Measurements from ENCODE around the gene MMP2. TPM values are rescaled to one million over a fixed set of nuclear protein-coding genes. Genes with fewer than 3 reads are reported as not detected.

Gene MMP2
- total and polyA plus RNA-seq, 2 of the 13 experiments (the other 11 are each of a cell fraction or from before 2014, with no cell fraction given) = 0.31 to 1.3 TPM

DNA sequence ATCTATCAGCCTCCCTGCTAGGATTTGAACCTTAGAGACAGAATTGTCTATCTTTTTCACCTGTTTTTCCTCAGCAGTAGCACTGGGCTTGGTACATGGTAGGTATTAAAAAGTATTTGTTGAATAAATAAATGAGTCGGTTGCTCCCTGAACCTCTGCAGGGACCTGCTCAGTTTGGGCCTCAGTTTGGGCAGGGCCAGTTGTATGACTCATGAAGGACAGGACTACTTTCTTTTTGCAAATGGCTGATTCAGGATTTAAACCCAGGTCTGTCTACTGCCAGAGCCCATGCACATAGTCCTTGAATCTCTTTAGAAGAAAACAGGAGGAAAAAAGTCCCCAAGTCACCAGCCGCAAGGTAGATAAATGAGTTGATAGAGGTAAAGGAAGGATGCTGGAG is 3.1 kb downstream of the MMP2 start:
- no peak overlapping the region for H3K27ac ChIP-seq (ENCODE audit: extremely low read length, insufficient read depth, low read length)
- no peaks in the 10 kb centered on the region for H3K79me2 ChIP-seq (ENCODE audit: insufficient read depth, low read length)
- no peak for ATAC-seq
- no peak overlapping the region for H3K4me2 ChIP-seq (ENCODE audit: low read depth, low read length)
- POLR2A ChIA-PET = no interaction called here
- TF ChIP-seq, protein P1, sequence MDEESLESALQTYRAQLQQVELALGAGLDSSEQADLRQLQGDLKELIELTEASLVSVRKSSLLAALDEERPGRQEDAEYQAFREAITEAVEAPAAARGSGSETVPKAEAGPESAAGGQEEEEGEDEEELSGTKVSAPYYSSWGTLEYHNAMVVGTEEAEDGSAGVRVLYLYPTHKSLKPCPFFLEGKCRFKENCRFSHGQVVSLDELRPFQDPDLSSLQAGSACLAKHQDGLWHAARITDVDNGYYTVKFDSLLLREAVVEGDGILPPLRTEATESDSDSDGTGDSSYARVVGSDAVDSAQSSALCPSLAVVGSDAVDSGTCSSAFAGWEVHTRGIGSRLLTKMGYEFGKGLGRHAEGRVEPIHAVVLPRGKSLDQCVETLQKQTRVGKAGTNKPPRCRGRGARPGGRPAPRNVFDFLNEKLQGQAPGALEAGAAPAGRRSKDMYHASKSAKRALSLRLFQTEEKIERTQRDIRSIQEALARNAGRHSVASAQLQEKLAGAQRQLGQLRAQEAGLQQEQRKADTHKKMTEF (CRISPR knock-in tag; IDR thresholded peaks at IDR 0.05) = no peak
- TF ChIP-seq, protein P2, sequence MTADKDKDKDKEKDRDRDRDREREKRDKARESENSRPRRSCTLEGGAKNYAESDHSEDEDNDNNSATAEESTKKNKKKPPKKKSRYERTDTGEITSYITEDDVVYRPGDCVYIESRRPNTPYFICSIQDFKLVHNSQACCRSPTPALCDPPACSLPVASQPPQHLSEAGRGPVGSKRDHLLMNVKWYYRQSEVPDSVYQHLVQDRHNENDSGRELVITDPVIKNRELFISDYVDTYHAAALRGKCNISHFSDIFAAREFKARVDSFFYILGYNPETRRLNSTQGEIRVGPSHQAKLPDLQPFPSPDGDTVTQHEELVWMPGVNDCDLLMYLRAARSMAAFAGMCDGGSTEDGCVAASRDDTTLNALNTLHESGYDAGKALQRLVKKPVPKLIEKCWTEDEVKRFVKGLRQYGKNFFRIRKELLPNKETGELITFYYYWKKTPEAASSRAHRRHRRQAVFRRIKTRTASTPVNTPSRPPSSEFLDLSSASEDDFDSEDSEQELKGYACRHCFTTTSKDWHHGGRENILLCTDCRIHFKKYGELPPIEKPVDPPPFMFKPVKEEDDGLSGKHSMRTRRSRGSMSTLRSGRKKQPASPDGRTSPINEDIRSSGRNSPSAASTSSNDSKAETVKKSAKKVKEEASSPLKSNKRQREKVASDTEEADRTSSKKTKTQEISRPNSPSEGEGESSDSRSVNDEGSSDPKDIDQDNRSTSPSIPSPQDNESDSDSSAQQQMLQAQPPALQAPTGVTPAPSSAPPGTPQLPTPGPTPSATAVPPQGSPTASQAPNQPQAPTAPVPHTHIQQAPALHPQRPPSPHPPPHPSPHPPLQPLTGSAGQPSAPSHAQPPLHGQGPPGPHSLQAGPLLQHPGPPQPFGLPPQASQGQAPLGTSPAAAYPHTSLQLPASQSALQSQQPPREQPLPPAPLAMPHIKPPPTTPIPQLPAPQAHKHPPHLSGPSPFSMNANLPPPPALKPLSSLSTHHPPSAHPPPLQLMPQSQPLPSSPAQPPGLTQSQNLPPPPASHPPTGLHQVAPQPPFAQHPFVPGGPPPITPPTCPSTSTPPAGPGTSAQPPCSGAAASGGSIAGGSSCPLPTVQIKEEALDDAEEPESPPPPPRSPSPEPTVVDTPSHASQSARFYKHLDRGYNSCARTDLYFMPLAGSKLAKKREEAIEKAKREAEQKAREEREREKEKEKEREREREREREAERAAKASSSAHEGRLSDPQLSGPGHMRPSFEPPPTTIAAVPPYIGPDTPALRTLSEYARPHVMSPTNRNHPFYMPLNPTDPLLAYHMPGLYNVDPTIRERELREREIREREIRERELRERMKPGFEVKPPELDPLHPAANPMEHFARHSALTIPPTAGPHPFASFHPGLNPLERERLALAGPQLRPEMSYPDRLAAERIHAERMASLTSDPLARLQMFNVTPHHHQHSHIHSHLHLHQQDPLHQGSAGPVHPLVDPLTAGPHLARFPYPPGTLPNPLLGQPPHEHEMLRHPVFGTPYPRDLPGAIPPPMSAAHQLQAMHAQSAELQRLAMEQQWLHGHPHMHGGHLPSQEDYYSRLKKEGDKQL (CRISPR knock-in tag; IDR thresholded peaks at IDR 0.05; ENCODE audit: low read depth) = no peak
- TF ChIP-seq MIER2 (CRISPR knock-in tag; IDR thresholded peaks at IDR 0.05) (no peak), SMC3 (IDR thresholded peaks at IDR 0.05; ENCODE audit: low read length) (no peak), ZNF317 (CRISPR knock-in tag; IDR thresholded peaks at IDR 0.05) (no peak), ZNF691 (CRISPR knock-in tag; IDR thresholded peaks at IDR 0.05; ENCODE audit: borderline replicate concordance, low read depth) (no peak), ZKSCAN8 (CRISPR knock-in tag; IDR thresholded peaks at IDR 0.05; ENCODE audit: borderline replicate concordance) (no peak)
- H3K4me1 ChIP-seq (ENCODE audit: insufficient read depth, low read length) = peaks cover 15% of the 10 kb centered on the region
- in situ Hi-C loops (cut with HindIII; ENCODE audit: extremely low pct_ligation_motif_present, low pct_unique_long_range_greater_than_20kb) = no loop called here
- no peak overlapping the region for H2AFZ ChIP-seq (ENCODE audit: low read length)
- H3K27me3 ChIP-seq (ENCODE audit: control insufficient read depth in 1 of 2, insufficient read depth in 2 of 2, low read length in 2 of 2) = peaks cover 4 to 39% of the 10 kb centered on the region in 2 experiments; a peak in 4 of 5 replicates
- CTCF ChIA-PET (ENCODE audit: low intra/inter-chr PET ratio, low total read pairs) = no interaction called here
- 55% methylated on average over 2 of the region's 2 CpGs for WGBS (ENCODE audit: low lambda C conversion rate)
- no peak overlapping the region for H3K4me3 ChIP-seq (replicated peaks in 1 of 3; ENCODE audit: insufficient read depth in 1 of 3, low read depth in 2 of 3, low read length in 3 of 3)
- FAIRE-seq = no peak
- no peaks in the 10 kb centered on the region for H3K36me3 ChIP-seq (replicated peaks in 1 of 2; ENCODE audit: control insufficient read depth in 1 of 2, insufficient read depth in 2 of 2, low read length in 2 of 2)
- no peaks in the 10 kb centered on the region for H4K20me1 ChIP-seq (ENCODE audit: insufficient read depth, low read length)
- no peak for DNase-seq (ENCODE audit: low spot score)
- H3K9ac ChIP-seq (ENCODE audit: insufficient read depth, low read depth, low read length) = no peak overlapping the region
- BruUV-seq (replicated peaks) = no TSS peak
- intact Hi-C loops (cut with micrococcal nuclease; ENCODE audit: unreplicated experiment) = no loop called here
- H3K9me3 ChIP-seq (ENCODE audit: low read length) = no peaks in the 10 kb centered on the region

Measured in HepG2 (cell line).